ENCODE results near the gene RTP1.
"Not testable (repeated sequence)": the region's sequence is repeated elsewhere in the genome, so short reads cannot be mapped to it uniquely, and the experiment has no call there.

RTP1 gene

DNA sequence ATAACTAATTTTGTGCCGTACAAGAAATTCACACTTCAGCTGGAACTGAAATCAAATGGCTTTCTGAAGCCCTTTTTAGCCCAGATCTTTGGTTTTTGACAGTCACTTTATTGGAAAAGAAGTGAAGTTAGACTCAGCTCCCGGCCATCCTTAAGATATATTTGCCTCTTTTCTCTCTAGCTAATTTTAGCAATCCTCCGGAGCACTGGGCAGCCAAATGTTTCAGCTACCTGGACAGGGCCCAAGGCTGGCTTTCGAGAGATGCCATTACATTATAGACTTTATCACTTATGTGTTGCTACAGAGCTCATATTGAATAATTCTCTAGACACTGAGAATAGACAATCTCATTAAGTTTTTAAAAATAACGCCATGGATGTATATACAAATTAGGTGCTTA, 29.5 kb upstream of the RTP1 start:
- H3K4me3 ChIP-seq (ENCODE audit: low read depth, low read length) = no peak overlapping the region
- TF ChIP-seq, protein P1, sequence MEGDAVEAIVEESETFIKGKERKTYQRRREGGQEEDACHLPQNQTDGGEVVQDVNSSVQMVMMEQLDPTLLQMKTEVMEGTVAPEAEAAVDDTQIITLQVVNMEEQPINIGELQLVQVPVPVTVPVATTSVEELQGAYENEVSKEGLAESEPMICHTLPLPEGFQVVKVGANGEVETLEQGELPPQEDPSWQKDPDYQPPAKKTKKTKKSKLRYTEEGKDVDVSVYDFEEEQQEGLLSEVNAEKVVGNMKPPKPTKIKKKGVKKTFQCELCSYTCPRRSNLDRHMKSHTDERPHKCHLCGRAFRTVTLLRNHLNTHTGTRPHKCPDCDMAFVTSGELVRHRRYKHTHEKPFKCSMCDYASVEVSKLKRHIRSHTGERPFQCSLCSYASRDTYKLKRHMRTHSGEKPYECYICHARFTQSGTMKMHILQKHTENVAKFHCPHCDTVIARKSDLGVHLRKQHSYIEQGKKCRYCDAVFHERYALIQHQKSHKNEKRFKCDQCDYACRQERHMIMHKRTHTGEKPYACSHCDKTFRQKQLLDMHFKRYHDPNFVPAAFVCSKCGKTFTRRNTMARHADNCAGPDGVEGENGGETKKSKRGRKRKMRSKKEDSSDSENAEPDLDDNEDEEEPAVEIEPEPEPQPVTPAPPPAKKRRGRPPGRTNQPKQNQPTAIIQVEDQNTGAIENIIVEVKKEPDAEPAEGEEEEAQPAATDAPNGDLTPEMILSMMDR (IDR thresholded peaks at IDR 0.05; ENCODE audit: borderline replicate concordance, insufficient read depth, low read depth, low read length) = no peak

DNA sequence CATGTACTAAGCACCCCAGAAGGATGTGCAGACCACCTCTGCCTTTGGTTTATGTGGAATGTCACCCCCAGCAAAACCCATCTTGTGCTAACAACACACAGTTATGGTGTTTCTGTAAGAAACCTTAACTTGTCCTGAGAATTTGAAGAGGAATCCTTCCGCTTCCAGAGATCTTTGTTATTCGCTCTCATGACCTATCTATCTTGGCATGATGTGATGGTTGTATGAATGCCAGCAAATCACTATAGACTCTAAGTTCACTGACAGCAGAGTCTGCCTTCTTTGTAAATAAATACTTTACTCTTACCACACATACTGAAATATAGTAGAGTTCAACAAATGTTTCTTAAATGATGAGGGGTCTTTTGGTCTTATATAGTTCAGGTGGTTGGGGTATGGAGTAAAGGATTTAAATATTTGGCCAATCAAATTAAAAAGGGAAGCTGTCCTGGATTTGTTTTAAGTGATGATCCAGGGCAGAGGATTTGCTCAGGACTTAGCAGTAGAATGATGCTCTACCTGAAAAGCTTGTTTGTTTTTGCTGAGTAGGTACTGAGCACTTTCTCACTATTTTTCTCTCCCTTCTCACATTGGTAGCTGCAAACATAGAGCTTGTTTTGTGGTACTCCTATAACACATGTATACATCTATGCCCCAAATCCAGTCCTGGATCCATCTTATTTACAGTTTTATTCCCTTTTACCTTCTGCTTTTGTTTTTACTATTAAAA, 27.9 kb upstream of the RTP1 start:
- H3K4me3 ChIP-seq (ENCODE audit: low read depth, low read length) = no peak overlapping the region
- TF ChIP-seq, protein P1 (IDR thresholded peaks at IDR 0.05; ENCODE audit: borderline replicate concordance, insufficient read depth, low read depth, low read length) = no peak

DNA sequence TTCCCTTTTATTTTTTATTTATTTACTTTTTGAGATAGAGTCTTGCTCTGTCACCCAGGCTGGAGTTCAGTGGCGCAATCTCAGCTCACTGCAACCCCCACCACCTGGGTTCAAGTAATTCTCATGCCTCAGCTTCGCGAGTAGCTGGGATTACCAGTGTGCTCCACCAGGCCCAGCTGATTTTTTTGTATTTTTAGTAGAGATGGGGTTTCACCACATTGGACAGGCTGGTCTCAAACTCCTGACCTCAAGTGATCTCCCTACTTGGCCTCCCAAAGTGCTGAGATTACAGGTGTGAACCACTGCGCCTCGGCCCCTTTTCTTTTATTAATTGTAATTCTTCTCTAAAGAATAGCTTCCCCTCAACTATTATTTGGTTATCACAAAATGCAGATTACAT, 26.4 kb upstream of the RTP1 start:
- not testable (repeated sequence) for H3K4me3 ChIP-seq (ENCODE audit: low read depth, low read length)

DNA sequence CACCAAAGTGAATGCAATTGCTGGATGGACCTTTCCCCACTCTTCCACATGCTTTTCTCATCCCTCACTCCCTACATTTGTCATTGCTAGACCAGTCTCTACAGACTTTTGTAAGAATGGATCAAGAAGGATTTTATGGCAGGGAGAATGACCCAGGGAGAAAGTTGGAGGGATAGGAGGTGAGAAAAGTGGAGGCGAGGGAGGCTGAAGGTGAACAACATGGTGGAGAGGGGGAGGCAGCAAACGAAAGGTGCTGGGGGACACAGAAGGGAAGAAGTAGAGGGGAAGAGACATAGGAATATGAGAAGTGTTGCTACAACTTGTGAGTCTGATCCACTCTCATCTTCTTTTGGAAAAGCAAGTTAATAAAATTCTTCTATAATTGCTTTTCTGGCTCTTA, 24.4 kb upstream of the RTP1 start:
- TF ChIP-seq, protein P1 (IDR thresholded peaks at IDR 0.05; ENCODE audit: borderline replicate concordance, insufficient read depth, low read depth, low read length) = no peak
- no peak overlapping the region for H3K4me3 ChIP-seq (ENCODE audit: low read depth, low read length)

DNA sequence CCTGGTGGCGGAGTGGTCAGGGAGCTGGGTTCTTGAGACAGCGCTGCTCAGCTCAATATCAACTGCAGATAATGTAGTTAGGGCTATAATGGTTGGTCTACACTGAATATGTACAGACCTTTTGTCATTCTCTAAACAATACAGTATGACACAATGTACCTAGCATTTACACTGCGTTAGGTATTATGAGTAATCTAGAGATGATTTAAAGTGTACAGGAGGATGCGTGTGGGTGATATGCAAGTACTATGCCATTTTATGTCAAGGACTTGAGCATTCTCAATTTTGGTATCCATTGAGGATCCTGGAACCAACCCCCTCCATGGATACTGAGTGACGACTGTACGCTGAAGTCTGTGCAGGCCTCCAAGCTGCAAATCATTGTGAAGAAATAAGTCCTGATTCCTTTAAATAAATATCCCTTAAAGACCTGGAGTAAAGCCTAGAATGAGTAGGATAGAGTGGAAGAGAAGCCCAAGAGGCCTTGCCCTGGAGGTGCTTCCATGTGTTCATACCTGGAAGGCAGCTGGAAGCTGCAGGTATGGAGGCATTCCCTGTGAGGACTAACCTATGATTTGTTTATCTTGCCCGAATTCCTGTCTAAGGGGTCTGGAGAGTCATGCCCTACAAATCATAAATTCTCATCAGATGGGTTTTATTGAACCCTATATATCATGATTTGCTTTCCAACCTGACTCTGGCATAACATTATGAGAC, 15.7 kb upstream of the RTP1 start:
- TF ChIP-seq, protein P1 (IDR thresholded peaks at IDR 0.05; ENCODE audit: borderline replicate concordance, insufficient read depth, low read depth, low read length) = no peak
- H3K4me3 ChIP-seq (ENCODE audit: low read depth, low read length) = no peak overlapping the region

DNA sequence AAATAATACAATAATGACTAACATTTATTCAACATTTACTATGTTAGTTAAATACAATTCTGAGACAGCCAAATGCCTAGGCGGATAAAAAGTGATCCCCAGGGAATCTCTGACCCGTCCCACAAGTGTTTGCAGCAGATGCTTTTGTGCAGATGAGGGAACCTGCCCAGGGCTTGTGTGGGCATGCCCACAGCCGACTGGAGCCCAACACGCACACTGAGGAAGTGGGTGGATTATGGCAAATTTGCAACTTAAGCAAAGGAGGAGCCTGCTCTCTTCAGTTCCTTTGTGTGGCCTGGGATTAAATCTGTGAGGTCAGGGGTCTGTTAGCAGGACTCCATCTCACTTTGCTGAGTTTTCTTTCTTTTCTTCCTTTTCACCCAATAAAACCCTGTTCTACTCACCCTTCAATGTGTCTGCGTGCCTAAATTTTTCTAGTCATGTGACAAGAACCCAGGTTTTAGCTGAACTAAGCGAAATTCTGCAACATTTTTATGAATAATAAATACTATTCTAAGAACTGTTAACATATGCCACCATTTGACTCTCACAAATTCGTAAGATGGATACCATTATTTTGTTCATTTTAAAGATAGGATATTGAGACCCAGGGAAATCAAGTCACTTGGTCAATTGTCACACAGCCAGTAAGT, 13.9 kb upstream of the RTP1 start:
- TF ChIP-seq, protein P1 (IDR thresholded peaks at IDR 0.05; ENCODE audit: borderline replicate concordance, insufficient read depth, low read depth, low read length) = no peak
- H3K4me3 ChIP-seq (ENCODE audit: low read depth, low read length) = no peak overlapping the region

DNA sequence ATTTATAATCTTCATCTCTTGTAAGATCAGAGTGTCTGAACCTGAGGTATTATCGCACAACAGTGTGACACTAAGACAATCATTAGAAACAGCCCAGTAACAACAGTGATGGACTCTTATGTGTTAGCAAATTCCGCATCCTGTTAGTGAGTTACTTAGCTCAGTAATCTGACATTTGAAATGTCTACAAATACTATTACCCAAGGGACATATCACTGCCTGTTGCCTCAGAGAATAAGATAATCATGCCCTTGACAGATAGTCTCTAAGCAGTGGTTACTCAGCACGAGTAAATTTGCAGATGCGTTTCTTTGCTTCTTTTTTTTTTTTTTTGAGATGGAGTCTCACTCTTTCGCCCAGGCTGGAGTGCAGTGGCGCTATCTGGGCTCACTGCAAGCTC, 13.4 kb upstream of the RTP1 start:
- H3K4me3 ChIP-seq (ENCODE audit: low read depth, low read length) = no peak overlapping the region
- TF ChIP-seq, protein P1 (IDR thresholded peaks at IDR 0.05; ENCODE audit: borderline replicate concordance, insufficient read depth, low read depth, low read length) = no peak

Data from GM12875 (cell line).